ENCODE results near the gene TXNIP. TPM values are rescaled to one million over a fixed set of nuclear protein-coding genes. Genes with fewer than 3 reads are reported as not detected.

Gene TXNIP
- polyA plus RNA-seq, 1 of the 3 experiments (the other 2 are of a cell fraction) = 44.6 TPM

GRCh38 chr1:145982010-145982723 is 14.2 kb downstream of the TXNIP start:
- CTCF ChIA-PET = interaction anchor here (1.3 to 8.2 kb wide), 3 partner anchors 13 to 90 kb away, joined by 4 to 187 read pairs (median 37); no protein-coding TSS in a partner anchor
- no peak for TF ChIP-seq GATA2 (CRISPR knock-in tag; IDR thresholded peaks at IDR 0.05)
- no peak for TF ChIP-seq RCOR1 (IDR thresholded peaks at IDR 0.05; ENCODE audit: low read length)
- TF ChIP-seq FOXM1 (IDR thresholded peaks at IDR 0.05; ENCODE audit: low read depth) = no peak
- TF ChIP-seq REST (IDR thresholded peaks at IDR 0.05; ENCODE audit: low read depth, low read length) = no peak
- no peak for TF ChIP-seq CHD2 (IDR thresholded peaks at IDR 0.05; ENCODE audit: low read length, partially characterized antibody)
- no peak for TF ChIP-seq NFIC (IDR thresholded peaks at IDR 0.05; ENCODE audit: borderline replicate concordance)
- TF ChIP-seq IRF3 (IDR thresholded peaks at IDR 0.05; ENCODE audit: low read depth, low read length) = no peak
- TF ChIP-seq NRF1 (IDR thresholded peaks at IDR 0.05; ENCODE audit: low read depth, low read length) = no peak
- no peak for TF ChIP-seq MEF2A (IDR thresholded peaks at IDR 0.05; ENCODE audit: borderline replicate concordance, low read depth)
- no peak for TF ChIP-seq USF2 (IDR thresholded peaks at IDR 0.05; ENCODE audit: borderline replicate concordance, low read depth, low read length)
- no peak for TF ChIP-seq MAX (IDR thresholded peaks at IDR 0.05; ENCODE audit: low read depth)
- no peak for TF ChIP-seq TEAD4 (IDR thresholded peaks at IDR 0.05; ENCODE audit: borderline replicate concordance, insufficient read depth)
- TF ChIP-seq RFX5 (IDR thresholded peaks at IDR 0.05; ENCODE audit: low read length) = no peak
- no peak for TF ChIP-seq EZH2phosphoT487 (IDR thresholded peaks at IDR 0.05; ENCODE audit: borderline replicate concordance, low read depth)
- TF ChIP-seq MXI1 (IDR thresholded peaks at IDR 0.05; ENCODE audit: low read depth, low read length) = no peak
- no peak for TF ChIP-seq USF1 (IDR thresholded peaks at IDR 0.05; ENCODE audit: borderline replicate concordance, low read depth)
- no peak for TF ChIP-seq SMC3 (IDR thresholded peaks at IDR 0.05; ENCODE audit: low read depth, low read length)
- no peak for TF ChIP-seq ZBTB33 (IDR thresholded peaks at IDR 0.05; ENCODE audit: borderline replicate concordance, low read depth)
- TF ChIP-seq YY1 (IDR thresholded peaks at IDR 0.05; ENCODE audit: low read depth) = no peak
- TF ChIP-seq SIN3A (IDR thresholded peaks at IDR 0.05; ENCODE audit: borderline replicate concordance, low read depth, low read length) = no peak
- no peak overlapping the region for H3K4me3 ChIP-seq (ENCODE audit: low read depth in 2 of 2, low read length in 1 of 2)
- H2AFZ ChIP-seq (ENCODE audit: low read depth) = no peak overlapping the region
- no peaks in the 10 kb centered on the region for H3K27me3 ChIP-seq (ENCODE audit: insufficient read depth)
- 80% methylated on average over 6 of the region's 6 CpGs for WGBS (ENCODE audit: low lambda C conversion rate)
- peaks cover 0 to 5% of the 10 kb centered on the region in 2 experiments for H3K36me3 ChIP-seq (replicated peaks in 1 of 2; ENCODE audit: control insufficient read depth in 1 of 2, insufficient read depth in 2 of 2, low read length in 1 of 2)
- no peak overlapping the region for H3K9ac ChIP-seq
- DNase-seq = no peak
- no peak overlapping the region for H3K4me2 ChIP-seq
- peaks cover 34 to 38% of the 10 kb centered on the region in 2 experiments for H3K4me1 ChIP-seq (ENCODE audit: control insufficient read depth in 1 of 2, insufficient read depth in 2 of 2, low read depth in 1 of 2, low read length in 1 of 2)
- no peaks in the 10 kb centered on the region for H3K9me3 ChIP-seq
- peaks cover 19% of the 10 kb centered on the region for H3F3A ChIP-seq (replicated peaks; ENCODE audit: insufficient read depth)
- no peak overlapping the region for H3K27ac ChIP-seq (ENCODE audit: low read depth in 2 of 2, low read length in 1 of 2)
- H3K9me2 ChIP-seq = no peaks in the 10 kb centered on the region
- H3K79me2 ChIP-seq (ENCODE audit: insufficient read depth) = no peaks in the 10 kb centered on the region
- POLR2A ChIA-PET = no interaction called here
- H4K20me1 ChIP-seq (ENCODE audit: insufficient read depth) = no peaks in the 10 kb centered on the region
